ENCODE data around the gene PDE3A. TPM values are rescaled to one million over a fixed set of nuclear protein-coding genes. Genes with fewer than 3 reads are reported as not detected.

PDE3A gene
- total and polyA plus RNA-seq, 10 of the 15 experiments (the other 5 are each of a cell fraction or from before 2014, with no cell fraction given), result 0.01 to 2.6 (median 1.5) TPM

GRCh38 chr12:20411345-20411744 is 43.0 kb downstream of the PDE3A start:
- 44% methylated on average over 3 of the region's 3 CpGs for WGBS (ENCODE audit: insufficient coverage, insufficient replicate concordance, low lambda C conversion rate, missing lambda C conversion rate)
- ATAC-seq, result no peak
- ChIA-PET RAD21 (ENCODE audit: unreplicated experiment) (no interaction called here), POLR2A (no interaction called here), CTCF (interaction anchor here (0.5 kb wide), 1 partner anchor 99 kb away, joined by 4 read pairs; no protein-coding TSS in a partner anchor), SMC1A (ENCODE audit: uncharacterized antibody, unreplicated experiment) (interaction anchor here (1.3 kb wide), 1 partner anchor 14 kb away, joined by 3 read pairs; no protein-coding TSS in a partner anchor)
- Histone ChIP-seq H3K27me3 (replicated peaks in 1 of 2; ENCODE audit: control insufficient read depth in 2 of 2, insufficient read depth in 2 of 2, low read length in 1 of 2) (no peaks in the 10 kb centered on the region), H4K20me1 (ENCODE audit: control insufficient read depth, insufficient read depth) (no peaks in the 10 kb centered on the region), H3K36me3 (ENCODE audit: control insufficient read depth in 2 of 2, insufficient read depth in 2 of 2, low read length in 1 of 2) (no peaks in the 10 kb centered on the region), H3K4me2 (ENCODE audit: control insufficient read depth, insufficient read depth) (no peak overlapping the region), H2AFZ (ENCODE audit: control insufficient read depth, low read depth, low read length) (no peak overlapping the region), H3K4me3 (no peak overlapping the region), H3K79me2 (ENCODE audit: control insufficient read depth, insufficient read depth, low read length) (no peaks in the 10 kb centered on the region), H3K9me3 (replicated peaks; ENCODE audit: control insufficient read depth, insufficient read depth, low read length) (no peaks in the 10 kb centered on the region), H3K4me1 (ENCODE audit: control insufficient read depth, insufficient read depth, low read length) (no peaks in the 10 kb centered on the region), H3K27ac (ENCODE audit: control insufficient read depth, insufficient read depth) (no peak overlapping the region), H3K9ac (ENCODE audit: control insufficient read depth, insufficient read depth, low read length) (no peak overlapping the region)
- intact Hi-C loops (cut with micrococcal nuclease; ENCODE audit: unreplicated experiment) (no loop called here), in situ Hi-C loops (cut with MboI) (no loop called here)
- no TSS peak for BruUV-seq (replicated peaks)
- TF ChIP-seq RBBP5 (conservative IDR thresholded peaks at IDR 0.05) (no peak), CBFB (IDR thresholded peaks at IDR 0.05; ENCODE audit: low read depth) (no peak), FOS (IDR thresholded peaks at IDR 0.05; ENCODE audit: borderline replicate concordance, extremely low read depth, insufficient read length) (no peak), POLR2AphosphoS5 (IDR thresholded peaks at IDR 0.05; ENCODE audit: low read length) (no peak), ESRRA (IDR thresholded peaks at IDR 0.05; ENCODE audit: low read length) (no peak), E4F1 (IDR thresholded peaks at IDR 0.05; ENCODE audit: borderline replicate concordance, partially characterized antibody) (no peak), TBL1XR1 (IDR thresholded peaks at IDR 0.05; ENCODE audit: low read depth, low read length) (no peak), ASH2L (IDR thresholded peaks at IDR 0.05; ENCODE audit: borderline replicate concordance, low read depth) (no peak), SPI1 (IDR thresholded peaks at IDR 0.05; ENCODE audit: borderline replicate concordance, insufficient read depth, low read depth, low read length) (no peak), NR2C2 (IDR thresholded peaks at IDR 0.05; ENCODE audit: borderline replicate concordance, control insufficient read depth, insufficient read length, low read depth) (no peak), TARDBP (IDR thresholded peaks at IDR 0.05; ENCODE audit: borderline replicate concordance) (no peak), NRF1 (conservative IDR thresholded peaks at IDR 0.05; ENCODE audit: low read depth, low read length) (no peak), NKRF (conservative IDR thresholded peaks at IDR 0.05) (no peak), EED (IDR thresholded peaks at IDR 0.05; ENCODE audit: low read depth) (no peak), NR2F1 (conservative IDR thresholded peaks at IDR 0.05) (no peak), IKZF2 (IDR thresholded peaks at IDR 0.05) (no peak), ATF7 (IDR thresholded peaks at IDR 0.05; ENCODE audit: low read depth) (no peak)
- no peak for FAIRE-seq
- no peak for DNase-seq (ENCODE audit: low read depth, low spot score)
